HG02943 (cell line): ENCODE data around the gene CACNA1C.

ENCODE experiments used
- ATAC-seq: cut with Tn5 transposase; IDR thresholded peaks from one replicate; pipeline ENCODE4 v1.9.1; 2021; ENCODE audit warnings: mild to moderate bottlenecking, low read depth, moderate library complexity; ENCODE audit not compliant: unreplicated experiment

CACNA1C gene

DNA sequence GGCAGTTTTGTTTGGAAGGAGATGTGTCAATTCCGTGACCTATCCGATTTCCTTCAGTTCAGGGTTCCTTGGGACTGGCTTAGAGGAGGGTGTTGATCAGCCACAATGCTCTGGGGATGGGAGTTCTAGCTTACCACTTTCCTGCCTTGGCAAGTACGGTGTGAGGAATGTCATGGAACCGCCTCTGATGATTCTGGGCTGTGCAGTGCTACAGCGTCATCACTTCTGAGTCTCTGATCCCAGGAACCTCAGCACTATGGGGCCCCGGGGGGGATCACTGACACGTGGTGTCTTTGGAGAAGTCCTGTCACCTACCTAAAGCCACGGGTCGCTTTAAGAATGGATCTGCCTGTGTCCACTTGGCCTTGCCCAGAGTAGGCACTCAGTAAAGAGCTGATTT is 470.5 kb downstream of the CACNA1C start:
- ATAC-seq = no peak

DNA sequence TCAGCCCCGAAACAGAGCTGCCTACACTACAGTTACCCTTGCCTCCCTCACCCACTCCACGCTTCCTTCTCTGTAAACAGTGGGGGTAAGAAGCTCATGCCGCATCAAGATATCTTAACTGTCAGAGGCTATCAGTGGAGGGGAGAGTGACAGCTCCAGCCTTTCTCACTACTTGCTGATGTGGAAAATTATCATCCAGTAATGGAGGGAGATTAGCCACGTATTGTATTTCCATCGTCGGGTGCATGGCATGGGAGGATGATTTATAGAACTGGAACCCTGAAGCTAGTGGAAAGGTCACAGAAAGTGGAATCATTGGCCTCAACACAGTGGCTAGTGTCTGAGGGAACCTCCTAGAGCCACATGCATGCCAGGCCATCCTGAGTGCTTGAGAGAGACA is 471.1 kb downstream of the CACNA1C start:
- ATAC-seq = no peak

DNA sequence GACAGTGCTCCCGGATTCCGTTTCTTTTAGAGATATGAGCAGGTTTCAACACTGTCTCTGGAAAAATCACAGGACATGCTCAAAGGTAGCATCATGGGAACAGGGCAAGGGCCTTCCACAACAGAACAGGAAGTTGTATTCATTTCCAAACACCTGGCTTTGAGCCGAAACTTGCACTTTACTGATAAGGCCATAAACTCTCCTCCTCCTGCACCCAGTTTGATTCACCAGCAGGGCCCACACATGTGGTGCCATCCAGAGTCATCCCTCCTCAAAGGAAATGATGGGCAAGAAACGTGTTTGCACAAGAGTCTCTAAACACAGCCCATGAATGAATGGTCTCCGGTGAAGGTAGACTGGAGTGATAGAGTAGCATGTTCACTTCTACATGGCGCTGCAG is 473.6 kb downstream of the CACNA1C start:
- ATAC-seq = no peak

DNA sequence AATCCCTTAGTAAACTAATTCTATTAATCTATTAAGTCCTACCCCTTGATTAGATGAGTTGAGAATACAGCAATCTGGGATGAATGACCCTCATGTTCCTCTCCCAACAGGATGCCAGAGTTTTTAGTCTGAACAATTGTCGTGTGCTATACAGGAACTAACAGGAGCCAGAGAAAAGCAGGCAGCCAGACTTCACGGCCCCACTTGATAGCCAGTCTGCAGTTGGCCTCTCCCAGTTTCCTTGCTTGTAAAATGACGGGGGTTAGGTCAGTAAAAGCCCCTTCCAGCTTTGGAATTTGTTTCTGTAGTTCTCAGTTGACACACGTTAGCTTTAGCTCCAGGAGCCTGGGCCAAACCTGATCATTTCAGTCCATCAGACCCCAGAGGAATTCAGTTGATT is 475.2 kb downstream of the CACNA1C start:
- no peak for ATAC-seq

DNA sequence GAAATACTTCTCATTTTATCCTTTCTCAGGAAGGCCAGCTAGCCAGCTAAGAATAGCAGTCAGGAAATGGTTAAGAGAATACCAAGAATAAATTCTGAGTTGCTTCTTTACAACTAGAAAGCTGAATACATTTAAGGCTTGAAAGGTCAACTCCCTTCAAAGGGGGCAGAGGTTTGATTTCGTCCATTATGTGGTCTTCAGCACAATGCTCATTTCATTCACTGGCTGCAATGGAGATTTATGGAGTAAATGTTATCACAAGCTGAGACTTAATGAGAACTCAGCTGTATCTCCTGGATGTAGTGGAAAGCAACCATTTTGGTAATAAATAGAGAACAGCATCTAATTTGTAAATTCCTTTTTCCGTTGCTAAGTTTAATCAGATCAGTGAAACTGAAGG is 477.0 kb downstream of the CACNA1C start:
- ATAC-seq = no peak

DNA sequence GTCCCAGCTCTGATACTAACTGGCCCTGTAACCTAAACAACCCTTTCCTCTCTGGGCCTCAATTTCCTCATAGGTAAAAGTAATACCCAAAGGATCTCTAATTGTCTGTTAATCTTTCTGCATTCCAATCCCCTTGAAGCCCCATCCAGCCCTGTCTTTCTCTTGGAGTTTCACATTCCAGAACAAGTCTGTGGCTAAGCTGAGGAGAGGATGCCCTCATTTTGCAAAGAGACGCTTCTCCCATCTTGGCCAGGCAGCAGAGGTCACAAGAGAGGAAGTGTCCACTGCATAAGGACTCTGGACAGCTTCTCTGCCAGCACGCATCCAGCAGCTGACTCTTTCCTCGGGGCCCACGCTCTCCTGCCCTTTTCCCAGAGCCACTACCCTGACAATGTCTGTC is 478.6 kb downstream of the CACNA1C start:
- ATAC-seq = no peak

DNA sequence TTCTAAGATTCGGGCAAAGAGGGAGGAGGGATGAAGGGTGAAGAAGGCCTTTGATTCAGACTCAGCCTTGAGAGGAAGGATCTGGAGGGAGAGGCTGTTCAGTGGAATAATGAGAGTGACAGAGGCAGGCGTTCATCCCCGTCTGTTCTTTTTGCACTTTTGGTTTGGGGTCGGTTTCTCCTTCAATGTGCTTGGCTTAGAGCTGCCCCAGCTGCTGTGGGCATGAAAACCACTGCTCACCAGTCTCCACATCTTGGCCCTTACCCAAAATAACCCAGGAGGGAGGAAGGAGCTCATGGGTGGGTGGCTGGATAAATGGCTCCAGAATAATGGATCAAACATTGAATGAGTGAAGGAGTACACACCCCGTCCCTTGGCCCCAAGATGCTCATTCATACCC is 480.2 kb downstream of the CACNA1C start:
- ATAC-seq = no peak

DNA sequence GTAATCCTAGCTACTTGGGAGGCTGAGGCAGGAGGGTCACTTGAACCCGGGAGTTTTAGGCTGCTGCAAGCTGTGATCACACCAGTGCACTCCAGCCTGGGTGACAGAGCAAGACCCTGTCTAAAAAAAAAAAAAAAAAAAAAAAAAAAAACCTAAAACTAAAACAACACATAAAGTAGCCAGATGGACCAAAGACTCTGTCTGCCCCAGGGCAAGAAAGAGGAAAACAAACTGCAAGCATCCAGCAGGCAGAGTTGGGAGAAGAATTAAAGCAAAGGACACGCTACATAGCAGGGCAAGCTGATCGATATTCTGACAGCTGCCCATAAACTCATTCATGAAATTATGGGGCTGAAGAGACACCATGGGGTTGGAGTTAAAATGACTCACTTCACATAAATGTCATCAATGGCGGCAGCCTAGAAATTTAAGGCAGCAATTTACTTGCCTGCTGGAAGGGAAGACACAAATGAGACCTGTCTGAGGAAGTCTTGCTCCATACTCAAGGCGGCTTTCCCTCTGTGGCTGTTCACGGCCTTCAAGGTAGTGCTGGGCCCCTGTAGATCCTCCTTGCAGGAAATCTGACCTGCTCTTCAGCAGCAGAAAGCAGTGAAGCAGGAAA is 482.9 kb downstream of the CACNA1C start:
- no peak for ATAC-seq

DNA sequence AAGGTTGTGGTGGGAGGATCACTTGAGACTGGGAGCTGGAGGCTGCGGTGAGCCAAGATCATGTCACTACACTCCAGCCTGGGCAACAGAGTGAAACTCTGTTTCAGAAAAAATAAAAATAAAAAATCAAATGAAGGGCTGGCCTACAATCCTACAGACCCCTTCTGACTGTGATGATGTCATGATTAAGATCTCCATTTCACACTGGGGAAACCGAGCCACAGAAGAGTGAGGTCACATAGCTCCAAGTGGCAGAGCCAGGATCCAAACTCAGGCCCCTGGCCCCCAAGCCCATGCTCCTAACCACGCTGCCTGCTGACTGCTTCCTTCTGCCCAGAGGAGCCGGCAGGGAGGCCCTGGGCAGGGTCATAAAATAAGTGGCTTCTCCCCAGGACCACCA is 483.9 kb downstream of the CACNA1C start:
- no peak for ATAC-seq

DNA sequence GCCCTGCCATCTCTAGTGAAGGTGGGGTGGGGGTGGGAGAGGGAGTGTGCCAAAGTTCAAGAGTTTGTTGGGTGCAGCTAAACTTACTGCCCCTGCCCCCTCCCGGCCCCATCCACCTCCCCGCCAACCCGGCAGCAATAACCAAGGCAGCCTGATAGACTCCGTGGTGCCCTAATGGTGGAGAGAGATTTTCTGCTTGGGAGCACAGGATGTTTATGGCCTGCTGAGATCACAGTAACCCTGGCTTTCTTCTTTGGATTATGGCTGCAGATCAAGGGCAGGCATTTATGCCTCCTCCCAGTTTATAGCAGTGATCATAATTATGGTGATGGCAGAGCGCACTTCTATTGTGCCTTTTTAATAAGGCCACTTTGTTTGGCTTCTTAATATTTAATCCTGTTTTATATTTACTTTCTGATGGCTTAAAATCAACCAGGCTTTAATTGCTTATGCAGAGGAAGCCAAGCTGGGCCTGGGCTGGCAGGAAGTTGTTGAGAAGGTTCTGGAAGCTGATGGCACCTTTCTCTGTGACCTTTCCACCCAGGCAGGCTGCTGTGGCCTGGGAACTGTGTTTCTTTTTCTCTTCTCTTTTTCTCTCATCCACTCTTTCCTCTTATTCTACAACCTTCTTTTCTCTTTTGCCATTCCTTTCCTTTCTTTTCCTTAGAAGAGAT is 485.2 kb downstream of the CACNA1C start:
- ATAC-seq = no peak

DNA sequence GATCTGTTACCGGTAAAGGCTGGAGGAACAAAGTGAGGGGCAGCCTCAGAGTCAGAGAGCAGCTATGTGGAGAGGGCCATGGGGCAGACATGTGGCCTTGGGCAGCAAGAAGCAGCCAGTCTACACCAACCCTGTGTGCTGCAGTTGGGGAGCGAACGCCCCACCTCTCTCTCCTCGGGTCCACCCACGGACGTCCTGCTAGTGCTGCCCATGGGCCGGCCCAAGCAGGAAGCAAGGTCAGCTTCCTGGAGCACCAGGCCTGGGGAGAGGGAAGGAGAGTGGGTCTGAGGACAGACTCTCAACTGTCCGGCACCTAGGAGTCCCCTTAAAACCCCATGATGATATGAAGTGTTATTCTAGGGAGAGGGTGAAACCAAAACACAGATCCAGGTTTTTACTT is 487.2 kb downstream of the CACNA1C start:
- no peak for ATAC-seq

DNA sequence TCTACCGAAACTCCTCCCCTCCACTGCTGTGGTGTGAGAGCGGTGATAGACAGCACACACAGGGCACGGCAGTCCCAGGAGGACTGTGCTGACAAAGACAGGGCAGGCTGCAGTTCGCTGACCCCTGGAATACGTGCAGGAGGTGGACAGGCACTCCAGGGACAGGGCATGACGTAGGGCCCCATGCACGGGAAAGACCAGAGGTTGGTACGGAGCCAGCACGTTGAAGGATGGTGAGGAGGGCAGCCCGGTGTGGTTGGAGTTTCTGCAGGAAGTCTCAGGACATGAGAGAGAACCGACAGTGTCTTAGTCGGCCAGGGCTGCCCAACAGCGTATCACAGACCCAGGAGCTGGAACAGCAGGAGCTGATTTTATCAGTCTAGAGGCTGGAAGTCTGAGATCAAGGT is 487.8 kb downstream of the CACNA1C start:
- no peak for ATAC-seq

DNA sequence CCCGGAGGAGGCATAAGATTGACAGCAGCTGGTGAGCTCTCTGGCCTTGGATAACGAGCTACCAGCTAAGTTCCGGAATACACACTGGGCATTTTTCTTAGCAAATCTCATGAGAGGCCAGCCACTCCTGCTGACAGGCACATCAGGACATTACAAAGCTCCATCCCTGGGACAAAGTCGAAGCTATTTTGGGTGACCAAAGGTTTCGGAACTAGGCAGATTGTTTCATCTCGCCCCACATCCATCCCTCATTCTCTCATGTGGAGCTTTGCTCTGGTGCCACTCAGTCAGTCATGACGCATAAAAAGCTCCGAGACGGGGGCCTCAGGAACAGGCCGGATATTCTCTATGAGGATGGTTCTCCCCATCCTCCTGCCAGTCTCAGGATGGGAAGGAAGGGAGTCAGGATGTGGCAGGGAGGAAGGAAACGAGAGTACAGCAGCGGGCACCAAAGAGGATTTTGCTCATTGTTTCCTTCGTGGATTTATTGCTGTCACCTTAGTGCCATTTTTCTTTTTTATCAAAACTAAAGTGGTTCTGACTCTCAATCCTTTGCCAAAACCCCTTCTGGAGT is 488.9 kb downstream of the CACNA1C start:
- ATAC-seq = no peak

DNA sequence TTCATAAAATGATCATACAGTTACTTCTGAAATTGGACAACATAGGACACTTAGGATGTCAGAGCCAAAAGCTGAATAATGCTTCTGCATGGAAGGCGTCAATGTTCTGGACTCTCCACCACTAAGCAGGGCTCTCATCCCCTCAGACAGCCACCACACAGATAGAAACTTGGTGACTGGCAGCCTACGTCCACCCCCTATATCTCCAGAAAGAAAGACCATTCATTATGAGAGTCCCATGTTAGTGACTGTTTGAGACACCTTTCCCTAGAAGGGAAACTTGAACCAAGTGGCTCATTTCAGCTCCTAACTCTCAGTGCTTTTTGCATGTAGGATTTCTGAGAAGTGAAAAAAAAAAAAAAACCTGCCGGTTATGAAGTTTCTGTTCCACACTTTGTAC is 491.0 kb downstream of the CACNA1C start:
- ATAC-seq = no peak

DNA sequence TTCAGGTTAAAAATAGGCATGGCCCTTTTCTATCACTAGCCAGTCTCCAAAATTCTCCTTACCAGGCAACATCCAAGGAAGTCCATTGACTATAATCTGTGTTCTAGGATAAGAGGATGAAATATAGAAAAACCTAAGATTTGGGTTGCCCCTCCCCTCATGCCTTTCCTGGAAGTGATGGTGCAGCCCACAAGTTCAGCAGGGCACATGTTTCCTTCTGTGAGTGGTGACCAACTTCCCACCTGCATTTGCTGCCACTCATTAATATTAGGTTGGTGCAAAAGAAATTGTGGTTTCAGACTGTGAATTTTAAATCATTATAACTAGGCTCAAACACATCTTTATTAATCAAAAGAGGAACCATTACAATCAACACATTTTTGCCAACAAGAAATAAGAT is 491.4 kb downstream of the CACNA1C start:
- ATAC-seq = no peak

DNA sequence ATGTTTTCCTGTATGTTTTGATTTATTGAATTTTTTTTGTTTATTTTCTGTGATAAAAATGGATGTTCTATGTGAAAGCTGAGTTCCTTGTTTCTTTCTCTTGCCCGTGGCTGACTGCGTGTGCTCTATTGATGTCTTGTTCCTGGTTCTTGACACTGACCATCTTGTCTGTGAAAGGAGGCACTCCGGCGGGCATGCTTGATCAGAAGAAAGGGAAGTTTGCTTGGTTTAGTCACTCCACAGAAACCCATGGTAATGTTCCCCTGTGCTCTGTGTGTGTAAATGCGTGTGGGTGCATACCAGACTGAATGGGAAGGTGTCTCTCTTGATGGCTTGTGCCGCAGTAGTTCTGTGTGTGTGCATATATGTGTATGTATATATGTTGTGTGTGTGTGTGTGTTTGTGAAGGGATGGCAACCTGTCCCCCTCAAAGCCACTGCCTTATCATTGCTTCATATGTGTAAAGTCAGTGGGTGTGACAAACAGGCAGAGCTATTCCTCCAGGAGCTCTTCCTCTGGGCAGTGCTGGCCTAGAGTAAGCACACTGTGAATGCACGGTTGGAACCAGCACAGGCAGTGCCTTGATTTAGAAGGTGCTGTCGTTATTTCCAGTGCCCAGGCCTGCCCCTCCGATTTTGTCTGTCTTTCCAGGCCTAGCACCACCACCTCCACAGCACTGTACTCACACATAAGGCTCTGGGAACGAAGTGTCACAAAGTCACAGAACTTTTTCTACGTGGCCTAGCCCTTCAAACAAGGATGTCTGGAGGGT is 494.7 kb downstream of the CACNA1C start:
- no peak for ATAC-seq

DNA sequence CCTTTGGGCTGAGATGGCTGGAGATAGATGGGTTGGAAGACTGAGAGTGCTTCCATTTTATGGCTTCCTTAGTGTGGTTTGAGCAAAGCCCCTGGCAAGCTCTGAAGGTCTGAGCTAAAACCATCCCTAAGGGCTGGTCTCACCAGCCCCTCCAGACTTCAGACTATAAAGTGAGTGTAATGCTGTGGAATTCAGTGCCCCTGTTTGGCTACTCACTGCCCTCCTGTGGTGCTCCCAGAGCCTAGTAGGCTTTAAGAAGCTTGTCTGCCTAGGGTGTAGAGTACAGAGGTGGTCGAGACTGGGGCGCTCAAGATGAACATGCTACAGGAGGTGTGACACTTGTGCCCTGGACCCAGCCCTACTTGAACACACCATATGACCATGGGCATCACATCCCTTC is 495.3 kb downstream of the CACNA1C start:
- ATAC-seq = no peak

DNA sequence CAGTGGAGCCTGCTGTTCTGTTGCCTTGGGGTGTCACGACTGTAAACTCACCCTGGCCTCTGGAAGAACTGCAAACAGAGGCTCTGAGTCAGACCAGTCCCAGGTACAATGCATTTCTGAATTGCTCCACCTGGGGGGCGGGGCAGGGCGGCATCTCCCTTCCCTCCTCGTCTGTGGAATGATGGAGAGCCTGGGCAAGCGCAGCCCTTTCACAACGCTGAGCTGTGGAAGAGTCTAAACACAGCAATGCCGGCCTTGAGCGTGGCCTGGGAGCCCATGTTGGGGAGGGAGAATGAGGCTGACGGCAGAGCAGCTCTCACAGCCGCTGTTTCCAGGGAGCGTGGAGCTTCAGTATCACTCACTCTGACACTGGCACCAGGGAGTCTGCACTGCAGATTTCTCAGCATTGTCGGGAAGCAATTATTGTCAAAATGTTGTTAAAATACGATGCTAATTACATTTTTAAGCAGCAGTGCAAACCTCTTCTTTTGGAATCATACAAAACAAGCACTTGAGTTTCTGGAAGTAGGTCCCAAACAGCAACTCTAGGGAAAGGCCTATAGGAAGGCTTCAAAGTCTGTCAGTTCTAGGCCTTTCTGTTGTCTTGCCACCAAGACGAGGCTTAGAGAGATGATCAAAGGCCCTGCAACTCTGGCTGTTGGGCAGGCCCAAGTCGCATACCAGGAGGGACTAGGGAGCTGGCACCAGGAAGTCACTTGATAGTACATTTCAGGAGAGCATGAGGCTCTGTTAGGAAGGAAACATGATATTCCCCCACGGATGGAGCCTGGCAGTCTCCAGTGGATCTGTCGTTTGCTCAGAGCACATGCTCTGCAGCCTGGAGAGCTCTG is 498.0 kb downstream of the CACNA1C start:
- no peak for ATAC-seq

DNA sequence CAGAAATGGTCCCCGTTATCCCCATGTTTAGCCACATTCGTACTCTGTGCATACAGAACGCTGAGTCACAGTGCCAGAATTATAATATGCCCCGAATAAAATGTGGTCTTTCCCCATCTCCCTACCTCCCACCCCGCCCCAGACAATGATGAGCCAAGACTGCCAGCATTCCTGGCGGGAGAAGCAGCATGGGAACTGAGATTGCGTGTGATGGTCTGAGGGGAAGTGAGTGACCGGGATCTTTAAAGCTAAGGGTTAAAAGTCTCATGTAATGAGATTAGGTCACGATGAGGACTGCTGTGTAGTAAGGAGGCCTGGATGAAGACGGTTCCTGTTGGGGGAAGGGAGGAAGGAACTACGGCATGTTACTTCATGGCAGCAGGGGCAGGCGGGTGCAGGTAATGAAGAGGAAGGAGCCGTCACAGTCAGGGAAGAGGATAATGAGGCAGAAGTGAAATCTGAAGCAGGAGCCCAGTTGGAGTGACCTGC is 498.7 kb downstream of the CACNA1C start:
- no peak for ATAC-seq

DNA sequence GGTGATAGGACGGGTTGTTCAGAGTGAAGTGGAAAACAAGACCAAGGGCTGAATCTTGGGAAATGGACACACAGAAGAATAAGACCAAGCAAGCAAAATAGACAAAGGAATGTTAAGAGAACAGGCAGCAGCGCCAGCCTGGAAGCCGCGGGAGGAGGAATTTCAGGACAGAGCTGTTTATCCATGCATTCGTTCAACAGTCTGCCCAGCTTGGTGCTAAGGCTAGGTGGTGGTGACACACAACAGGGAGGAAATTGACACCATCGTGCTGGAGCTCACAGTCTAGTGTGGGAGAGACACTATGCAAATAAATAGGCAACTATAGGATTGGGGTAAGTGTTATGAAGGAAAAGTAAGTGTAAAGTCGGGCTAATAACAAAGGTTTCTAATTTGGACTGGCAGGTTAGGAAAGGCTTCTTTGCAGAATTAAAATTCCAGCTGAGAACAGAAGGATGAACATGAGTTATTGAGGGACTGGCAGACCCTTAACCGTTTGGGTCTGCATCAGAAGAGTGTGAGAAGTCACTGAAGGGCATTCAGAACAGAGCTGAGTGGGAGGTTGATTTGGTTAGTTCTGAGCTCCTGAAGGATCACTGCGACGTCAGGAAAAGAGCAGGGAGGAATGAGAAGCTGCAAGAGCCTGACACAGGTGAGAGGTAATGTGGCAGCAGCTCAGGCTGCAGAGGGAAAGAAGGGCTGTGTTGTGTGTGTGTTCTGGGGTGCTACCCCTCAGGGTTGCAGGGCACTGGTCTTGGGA is 499.4 kb downstream of the CACNA1C start:
- no peak for ATAC-seq
